ENCODE data around the gene PRICKLE1. TPM values are rescaled to one million over a fixed set of nuclear protein-coding genes. Genes with fewer than 3 reads are reported as not detected.

The PRICKLE1 gene
- total and polyA plus RNA-seq, 9 of the 15 experiments (the other 6 are each of a cell fraction or from before 2014, with no cell fraction given): 0.22 to 0.85 (median 0.31) TPM

GRCh38 chr12:42492267-42492666, 97.3 kb downstream of the PRICKLE1 start:
- Histone ChIP-seq H3K9ac (ENCODE audit: insufficient read depth in 1 of 2, low read depth in 2 of 2, low read length in 2 of 2) (no peak overlapping the region), H4K20me1 (replicated peaks; ENCODE audit: control insufficient read depth, insufficient read depth, low read length) (no peaks in the 10 kb centered on the region), H3K27ac (ENCODE audit: extremely low read depth, low read depth, low read length) (no peak overlapping the region), H3K9me3 (replicated peaks; ENCODE audit: control insufficient read depth, insufficient read depth, low read depth, low read length) (no peaks in the 10 kb centered on the region), H2AFZ (ENCODE audit: low read depth, low read length) (no peak overlapping the region), H3K4me2 (ENCODE audit: insufficient read depth, low read length) (no peak overlapping the region), H3K9me1 (ENCODE audit: control insufficient read depth, insufficient read depth, low read length) (no peaks in the 10 kb centered on the region), H3K4me1 (replicated peaks in 1 of 2; ENCODE audit: control insufficient read depth in 2 of 2, insufficient read depth in 2 of 2, low read length in 2 of 2) (no peaks in the 10 kb centered on the region), H3K4me3 (no peak overlapping the region), H3K36me3 (ENCODE audit: control insufficient read depth, insufficient read depth, low read length) (no peaks in the 10 kb centered on the region), H3K27me3 (ENCODE audit: control insufficient read depth in 2 of 2, insufficient read depth in 2 of 2, low read length in 2 of 2) (no peaks in the 10 kb centered on the region; a peak in 1 of 5 replicates), H3K79me2 (ENCODE audit: control insufficient read depth, insufficient read depth, low read length) (no peaks in the 10 kb centered on the region)
- no TSS peak for BruUV-seq (replicated peaks)
- in situ Hi-C loops (cut with MboI): no loop called here
- CTCF ChIA-PET (ENCODE audit: low intra/inter-chr PET ratio): no interaction called here
- POLR2A ChIA-PET: no interaction called here
- intact Hi-C loops (cut with micrococcal nuclease): no loop called here
- WGBS (ENCODE audit: insufficient coverage, low coverage, missing lambda C conversion rate): 17% methylated on average over 1 of the region's 1 CpG
- TF ChIP-seq GATA2 (CRISPR knock-in tag; IDR thresholded peaks at IDR 0.05) (no peak), FUS (optimal IDR thresholded peaks at IDR 0.05; ENCODE audit: low read depth, low read length) (no peak), SRSF1 (IDR thresholded peaks at IDR 0.05; ENCODE audit: low read depth, low read length) (no peak)
- DNase-seq (ENCODE audit: extremely low read depth in 1 of 4, low spot score in 3 of 4): no peak
- no peak for ATAC-seq
- no peak for FAIRE-seq

GRCh38 chr12:42490261-42490842, 99.2 kb downstream of the PRICKLE1 start:
- 26% methylated on average over 3 of the region's 5 CpGs for WGBS (ENCODE audit: insufficient coverage, low coverage, missing lambda C conversion rate)

More at GRCh38 chr12:42490261-42490842, 99.2 kb downstream of the PRICKLE1 start:
- no peak overlapping the region for H3K9ac ChIP-seq (ENCODE audit: insufficient read depth in 1 of 2, low read depth in 2 of 2, low read length in 2 of 2)
- H3K36me3 ChIP-seq (ENCODE audit: control insufficient read depth, insufficient read depth, low read length): no peaks in the 10 kb centered on the region
- H4K20me1 ChIP-seq (replicated peaks; ENCODE audit: control insufficient read depth, insufficient read depth, low read length): no peaks in the 10 kb centered on the region
- H3K27me3 ChIP-seq (ENCODE audit: control insufficient read depth in 2 of 2, insufficient read depth in 2 of 2, low read length in 2 of 2): no peaks in the 10 kb centered on the region; a peak in 1 of 5 replicates
- H3K4me1 ChIP-seq (replicated peaks in 1 of 2; ENCODE audit: control insufficient read depth in 2 of 2, insufficient read depth in 2 of 2, low read length in 2 of 2): peaks cover 0 to 5% of the 10 kb centered on the region in 2 experiments; a peak in 2 of 5 replicates
- H3K4me2 ChIP-seq (ENCODE audit: insufficient read depth, low read length): no peak overlapping the region
- no peak overlapping the region for H3K27ac ChIP-seq (ENCODE audit: extremely low read depth, low read depth, low read length)
- ChIA-PET CTCF (ENCODE audit: low intra/inter-chr PET ratio) (no interaction called here), POLR2A (interaction anchor here (1.0 kb wide), 1 partner anchor 13 kb away, joined by 3 read pairs; no protein-coding TSS in a partner anchor)
- FAIRE-seq: no peak
- ATAC-seq: no peak
- H3K79me2 ChIP-seq (ENCODE audit: control insufficient read depth, insufficient read depth, low read length): no peaks in the 10 kb centered on the region
- H3K9me3 ChIP-seq (replicated peaks; ENCODE audit: control insufficient read depth, insufficient read depth, low read depth, low read length): 0 out of 2 replicates have a peak, but pooled peaks cover 2% of the 10 kb centered on the region
- DNase-seq (ENCODE audit: extremely low read depth in 1 of 4, low spot score in 3 of 4): no peak
- no TSS peak for BruUV-seq (replicated peaks)
- intact Hi-C loops (cut with micrococcal nuclease): no loop called here
- TF ChIP-seq ILF3 (IDR thresholded peaks at IDR 0.05; ENCODE audit: borderline replicate concordance) (no peak), CBFB (CRISPR knock-in tag; IDR thresholded peaks at IDR 0.05) (no peak), AFF1 (IDR thresholded peaks at IDR 0.05; ENCODE audit: low read depth in 1 of 2, partially characterized antibody in 2 of 2) (no peak), HIVEP1 (CRISPR knock-in tag; IDR thresholded peaks at IDR 0.05) (no peak)
- no peak overlapping the region for H2AFZ ChIP-seq (ENCODE audit: low read depth, low read length)
- no peak overlapping the region for H3K4me3 ChIP-seq
- no peaks in the 10 kb centered on the region for H3K9me1 ChIP-seq (ENCODE audit: control insufficient read depth, insufficient read depth, low read length)
- in situ Hi-C loops (cut with MboI): no loop called here
